ENCODE data around the gene ITGA5.

The ITGA5 gene

DNA sequence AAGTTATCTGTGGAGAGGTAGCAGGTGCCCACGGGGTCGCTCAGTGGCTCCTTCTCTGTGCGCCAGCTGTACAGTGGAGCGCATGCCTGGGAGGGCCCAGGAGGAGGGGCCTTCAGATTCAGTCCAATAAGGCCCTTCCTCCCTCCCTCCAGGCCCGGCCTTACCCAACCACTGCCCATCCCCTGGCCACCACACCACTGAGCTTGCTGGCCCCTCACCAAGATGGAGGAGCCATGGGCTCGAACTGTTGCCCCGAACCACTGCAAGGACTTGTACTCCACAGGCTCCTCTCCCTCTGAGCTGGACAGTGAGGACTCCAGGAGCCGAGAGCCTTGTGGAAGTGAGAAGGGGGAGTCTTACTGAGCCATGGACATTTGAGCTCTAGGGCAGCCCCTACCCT lies 9.8 kb downstream of the ITGA5 start:
- no peak for DNase-seq

DNA sequence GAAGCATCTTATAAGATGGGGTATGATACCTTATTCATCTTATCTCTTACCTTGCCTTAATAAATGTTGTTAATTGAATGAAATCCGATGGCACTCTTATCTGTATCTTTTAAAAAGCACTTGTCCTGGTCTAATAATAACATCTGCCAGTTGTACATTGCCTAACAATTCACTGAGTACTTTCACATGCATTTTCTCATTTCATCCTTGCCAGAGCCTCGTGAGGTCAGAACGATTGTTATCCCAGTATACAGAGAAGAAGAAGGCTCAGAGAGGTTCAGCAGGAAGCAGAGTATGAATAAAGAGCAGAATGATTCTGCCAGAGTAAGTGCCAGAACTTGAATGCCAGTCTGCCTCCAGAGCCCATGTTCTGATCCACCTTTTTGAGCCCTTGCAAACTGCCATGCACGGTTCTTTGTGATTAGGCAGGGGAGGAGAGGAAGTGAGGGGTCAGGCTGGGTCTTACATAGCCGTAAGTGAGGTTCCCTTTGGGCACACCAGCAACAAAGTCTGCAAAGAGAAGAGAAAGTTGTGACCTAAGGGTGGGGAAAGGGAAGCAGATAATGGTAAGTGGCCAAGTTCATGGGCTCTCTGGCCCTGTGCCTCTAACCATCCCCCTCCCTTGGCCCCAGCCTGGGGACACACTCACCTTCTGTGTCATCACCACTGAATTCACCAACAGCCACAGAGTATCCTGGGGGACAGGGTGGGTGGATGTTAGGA lies 11.7 kb downstream of the ITGA5 start:
- DNase-seq: no peak

DNA sequence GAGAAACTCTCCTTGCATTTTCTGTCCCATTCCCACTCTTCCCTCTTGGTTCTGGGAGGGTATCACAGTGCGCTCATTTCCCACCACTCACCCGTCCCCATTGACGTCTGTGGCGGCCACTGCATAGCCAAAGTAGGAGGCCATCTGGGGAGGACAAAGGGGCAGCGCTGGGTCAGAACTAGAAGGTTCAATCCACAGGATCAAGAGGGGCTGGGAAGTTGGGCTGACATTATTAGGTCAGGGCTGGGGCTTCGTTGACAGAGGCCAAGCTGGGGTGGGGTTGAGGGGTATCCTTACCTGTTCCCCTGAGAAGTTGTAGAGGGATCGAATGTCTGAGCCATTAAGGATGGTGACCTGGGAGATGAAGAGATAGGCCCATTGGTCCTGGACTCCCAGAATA lies 13.5 kb downstream of the ITGA5 start:
- no peak for DNase-seq

DNA sequence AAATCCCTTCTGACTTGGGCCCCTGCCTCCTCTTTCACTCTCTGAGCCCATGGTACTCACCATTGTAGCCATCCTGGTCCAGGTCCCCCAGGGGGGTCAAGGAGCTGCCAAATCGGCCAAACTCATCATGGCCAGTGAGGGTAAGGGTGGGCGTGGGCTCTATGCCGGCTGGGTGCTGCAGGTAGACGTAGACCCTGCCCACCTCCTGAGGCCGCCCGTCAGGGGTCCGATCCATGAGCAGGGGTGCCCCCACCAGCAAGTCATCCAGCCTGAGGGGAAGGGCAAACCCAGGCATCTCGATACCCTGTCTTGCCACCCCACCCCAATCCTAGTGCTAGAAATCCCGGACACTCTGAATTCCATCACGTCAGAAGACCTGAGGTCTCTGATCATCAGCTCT lies 14.0 kb downstream of the ITGA5 start:
- no peak for DNase-seq

DNA sequence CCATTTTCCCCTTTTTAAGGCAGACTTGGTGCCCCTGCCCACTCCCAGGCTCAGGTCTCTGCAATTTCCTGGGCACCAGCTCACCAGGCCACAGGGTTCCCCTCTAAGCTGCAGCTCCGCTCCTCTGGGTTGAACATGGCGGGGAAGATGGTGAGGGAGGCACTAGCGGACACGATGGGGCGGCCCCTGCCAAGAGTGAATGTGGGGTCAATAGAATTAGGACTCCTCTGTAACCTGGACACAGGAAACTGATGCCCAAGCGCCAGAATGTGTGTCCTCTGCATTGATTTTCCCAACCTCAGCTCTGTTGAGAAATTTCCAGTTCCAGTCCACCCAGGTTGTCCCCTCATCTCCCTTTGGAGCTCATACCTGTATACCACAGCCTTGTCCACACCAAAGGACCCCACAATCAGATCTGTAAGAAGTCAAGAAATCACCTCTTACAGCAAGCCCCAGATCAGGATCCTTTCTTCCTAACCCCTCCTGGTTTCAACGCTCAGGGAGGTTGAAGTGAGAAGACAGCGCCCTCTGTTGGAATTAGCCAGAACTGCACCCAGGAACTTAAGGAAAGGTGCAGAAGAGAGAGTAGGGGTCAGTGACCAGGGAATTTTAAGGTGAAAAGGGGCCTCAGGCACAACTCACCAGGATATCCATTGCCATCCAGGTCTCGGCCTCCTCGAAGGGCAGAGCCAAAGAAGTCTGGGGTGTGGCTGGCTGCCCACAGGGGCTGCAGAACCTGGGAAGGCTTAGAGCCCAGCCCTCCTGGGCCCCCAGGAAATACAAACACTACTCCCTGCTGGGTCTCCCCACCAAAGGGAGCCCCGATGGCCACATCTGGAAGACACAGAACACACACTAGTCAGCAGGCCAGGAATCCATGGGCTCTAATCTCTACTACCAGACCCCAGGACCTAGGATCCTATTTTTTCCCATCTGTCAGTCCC lies 14.7 kb downstream of the ITGA5 start:
- peak; percentile 59 for DNase-seq

DNA sequence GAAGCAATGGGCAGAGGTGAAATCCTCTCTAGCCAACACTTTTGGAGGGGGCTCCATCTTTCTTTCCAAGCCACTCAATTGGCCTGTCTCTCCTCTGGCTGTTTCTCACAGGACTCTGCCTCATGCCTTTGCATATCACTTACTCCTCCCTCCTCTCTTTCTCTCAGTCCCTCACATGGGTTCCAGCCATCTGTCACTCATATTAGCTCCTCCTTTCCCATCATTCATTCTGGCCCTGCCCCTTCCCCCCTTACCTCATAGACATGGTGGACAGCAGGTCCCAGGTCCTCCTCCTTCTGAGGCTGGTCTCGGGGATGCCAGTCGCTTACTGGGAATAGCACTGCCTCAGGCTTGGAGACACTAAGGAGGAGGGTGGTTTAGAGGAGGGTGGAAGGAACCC lies 17.9 kb downstream of the ITGA5 start:
- DNase-seq: no peak

- DNase-seq: peak; percentile 83
Observed at GRCh38 chr12:54398995-54399793, 19.9 kb downstream of the ITGA5 start.

DNA sequence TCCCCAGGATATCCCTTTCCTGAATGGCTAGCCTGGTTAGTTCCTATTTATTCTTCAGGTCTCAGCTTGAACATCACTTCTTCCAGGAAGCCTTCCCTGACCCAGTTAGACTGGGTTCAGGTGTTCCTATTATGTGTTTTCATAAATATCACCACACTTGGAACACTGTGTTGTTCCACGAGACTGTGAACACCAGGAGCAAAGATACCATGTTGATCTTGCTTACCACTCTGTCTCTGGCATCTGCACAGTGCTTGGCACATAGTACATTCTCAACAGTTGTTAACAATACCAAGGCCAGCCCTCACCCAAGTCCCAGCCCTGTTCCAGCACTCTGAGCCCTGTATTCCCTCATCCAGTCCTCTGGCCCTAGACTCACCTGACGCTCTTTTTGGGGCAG lies 20.8 kb downstream of the ITGA5 start:
- no peak for DNase-seq

DNA sequence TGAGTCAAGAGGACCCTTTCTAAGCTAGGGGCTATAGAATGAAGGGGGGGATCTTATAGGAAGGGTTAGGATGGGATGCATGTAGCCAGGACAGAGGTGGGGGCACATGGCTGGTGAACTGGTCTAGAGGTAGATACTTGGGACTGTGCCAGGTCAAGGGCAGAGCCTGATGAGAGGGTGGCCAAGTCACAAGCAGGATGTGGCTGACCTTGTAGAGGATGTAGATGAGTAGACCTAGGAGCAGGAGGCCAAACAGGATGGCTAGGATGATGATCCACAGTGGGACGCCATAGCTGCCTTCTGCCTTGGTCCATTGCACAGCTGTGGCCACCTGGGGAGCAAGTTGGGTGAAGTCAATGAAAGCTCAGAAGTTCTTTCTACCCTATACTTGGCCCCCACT lies 21.9 kb downstream of the ITGA5 start:
- DNase-seq: no peak

DNA sequence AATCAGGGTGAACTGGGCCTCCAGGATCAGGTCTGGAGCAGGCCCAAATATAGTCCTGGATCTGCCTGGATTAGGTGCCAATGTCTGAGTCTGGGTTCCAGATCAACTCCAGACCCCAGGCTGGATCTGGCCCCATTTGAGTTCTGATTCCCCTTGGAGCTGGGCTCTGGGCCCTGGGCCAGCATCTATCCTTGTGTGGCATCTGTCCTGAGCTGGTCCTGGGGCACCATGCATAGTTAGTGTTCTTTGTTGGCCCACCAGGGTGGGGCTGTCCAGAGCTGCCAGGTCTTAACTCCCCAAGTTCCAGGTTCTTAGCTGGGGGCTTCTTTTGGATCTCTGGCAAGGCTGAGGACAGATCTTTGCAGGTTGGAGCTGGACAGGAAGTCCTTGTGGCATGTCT lies 23.5 kb downstream of the ITGA5 start:
- DNase-seq: no peak

- DNase-seq: no peak
Observed at GRCh38 chr12:54394986-54395385, 24.1 kb downstream of the ITGA5 start.

GRCh38 chr12:54394281-54394719 lies 24.8 kb downstream of the ITGA5 start:
- peak; percentile 31 for DNase-seq

DNA sequence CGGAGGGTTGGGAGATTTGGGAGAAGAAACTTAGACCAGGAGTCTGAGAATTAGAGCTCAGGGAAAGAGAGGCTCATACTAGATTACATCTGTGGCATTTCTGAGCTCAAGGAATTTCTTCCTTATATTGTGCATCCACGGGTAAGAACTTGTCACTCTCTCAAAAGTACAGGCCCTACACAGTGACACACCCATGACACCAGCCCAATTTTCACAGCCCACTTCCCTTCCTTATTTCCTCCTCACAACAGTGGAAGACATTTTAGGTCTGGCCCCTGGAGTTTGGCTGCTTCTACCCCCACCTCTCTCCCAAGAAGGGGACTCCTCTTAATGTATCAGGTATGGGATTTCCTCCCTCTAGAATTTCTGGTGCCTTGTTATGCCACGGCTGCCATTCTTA lies 25.3 kb downstream of the ITGA5 start:
- DNase-seq: no peak

GRCh38 chr12:54393207-54393609 lies 25.9 kb downstream of the ITGA5 start:
- no peak for DNase-seq

DNA sequence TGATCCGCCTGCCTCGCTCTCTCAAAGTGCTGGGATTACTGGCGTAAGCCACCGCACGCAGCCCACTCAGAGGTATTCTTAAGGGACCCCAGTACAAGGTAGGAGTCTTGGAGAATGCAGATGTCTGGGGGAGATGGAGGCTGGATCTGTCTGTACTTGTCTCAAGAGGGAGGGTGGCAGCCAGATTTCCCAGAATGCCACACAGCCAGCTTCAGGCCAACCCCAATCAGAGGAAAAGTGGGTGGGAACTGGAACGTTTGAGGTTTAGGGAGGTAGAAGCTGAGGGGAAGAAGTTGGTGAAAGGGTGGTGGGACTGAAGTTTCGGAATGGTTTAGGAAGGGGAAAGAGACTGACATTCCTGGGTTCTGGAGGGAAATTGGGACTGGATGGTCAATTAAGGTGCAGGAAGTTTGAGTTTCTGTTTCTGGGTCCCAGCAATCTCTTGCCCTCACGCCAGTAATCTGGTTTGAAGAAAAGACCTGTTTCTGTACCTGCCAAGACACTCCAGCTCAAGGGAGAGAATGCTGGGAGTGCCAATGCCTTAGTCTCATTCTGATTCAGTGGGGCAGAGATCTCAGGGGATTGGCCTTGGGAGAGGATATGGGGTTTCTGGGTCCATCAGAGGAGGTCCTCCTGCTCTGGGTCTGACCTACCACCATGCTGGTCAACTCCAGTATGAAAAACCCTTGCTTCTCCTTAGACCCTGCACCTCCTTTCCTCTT lies 26.4 kb downstream of the ITGA5 start:
- DNase-seq: no peak

DNA sequence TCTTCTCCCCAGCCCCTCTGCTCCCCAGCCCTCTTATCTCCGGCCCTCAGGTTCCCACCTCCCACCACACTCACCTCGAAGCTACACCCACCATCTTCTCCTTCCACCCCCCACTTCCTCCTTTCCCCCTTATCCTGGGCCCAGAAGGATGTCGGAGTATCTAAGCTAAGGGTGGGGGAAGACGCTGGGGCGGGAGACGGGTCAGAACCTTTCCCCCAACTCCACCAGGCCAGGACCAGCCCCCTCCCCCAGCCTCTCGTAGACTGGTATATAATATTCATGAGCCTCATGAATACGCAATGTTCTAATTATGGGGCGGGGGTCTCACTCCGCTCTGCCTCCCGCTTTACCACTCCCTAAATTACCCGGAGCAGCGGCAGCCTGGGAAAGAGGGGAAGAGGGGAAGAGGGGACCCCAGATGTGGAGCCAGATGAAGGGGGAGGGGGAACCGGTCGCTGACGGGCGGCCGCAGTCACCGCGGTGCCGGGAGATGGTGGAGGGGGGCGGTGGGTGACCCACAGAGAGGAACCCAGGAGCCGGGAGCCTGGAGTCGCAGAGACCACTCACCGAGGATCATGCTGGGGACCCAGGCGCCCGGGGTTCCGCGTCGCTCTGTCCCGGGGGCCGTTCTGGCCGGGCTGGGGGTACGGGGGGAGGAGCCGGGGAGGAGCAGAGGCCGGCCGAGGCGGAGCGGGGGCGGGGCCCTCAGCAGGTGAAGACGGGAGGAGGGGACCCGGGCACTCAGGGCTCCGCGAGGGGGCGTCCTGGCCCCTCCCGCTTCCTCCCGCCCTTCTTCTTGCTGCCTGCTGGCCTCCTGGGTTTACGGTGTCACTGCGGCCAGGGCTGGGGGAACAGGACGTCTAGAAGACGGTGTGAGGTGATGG lies 28.2 kb downstream of the ITGA5 start:
- DNase-seq: peak; percentile 66

DNA sequence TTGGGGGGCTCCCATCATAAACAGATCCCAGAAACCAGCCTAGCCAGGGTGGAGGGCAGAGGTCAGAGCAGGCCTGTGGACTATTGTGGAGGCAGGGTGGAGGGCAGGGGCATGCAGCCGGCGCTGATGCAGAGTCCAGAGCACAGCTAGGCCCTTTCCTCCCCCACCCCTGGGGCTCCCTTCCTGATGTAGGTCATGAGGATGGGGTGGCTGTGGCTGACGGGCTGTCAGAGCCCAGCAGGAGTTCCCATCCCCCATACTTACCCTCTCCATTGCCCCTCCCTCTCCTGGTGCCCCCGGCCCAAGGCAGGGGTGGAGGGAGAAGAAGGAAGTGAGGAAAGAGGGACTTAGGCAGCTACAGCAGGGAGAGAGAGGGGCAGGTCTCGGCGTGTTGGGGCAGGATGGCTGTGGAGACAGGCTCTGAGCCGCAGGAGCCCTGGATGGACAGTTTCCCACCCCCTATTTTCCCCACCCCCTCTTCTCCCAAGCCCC lies 28.8 kb downstream of the ITGA5 start:
- no peak for DNase-seq

DNA sequence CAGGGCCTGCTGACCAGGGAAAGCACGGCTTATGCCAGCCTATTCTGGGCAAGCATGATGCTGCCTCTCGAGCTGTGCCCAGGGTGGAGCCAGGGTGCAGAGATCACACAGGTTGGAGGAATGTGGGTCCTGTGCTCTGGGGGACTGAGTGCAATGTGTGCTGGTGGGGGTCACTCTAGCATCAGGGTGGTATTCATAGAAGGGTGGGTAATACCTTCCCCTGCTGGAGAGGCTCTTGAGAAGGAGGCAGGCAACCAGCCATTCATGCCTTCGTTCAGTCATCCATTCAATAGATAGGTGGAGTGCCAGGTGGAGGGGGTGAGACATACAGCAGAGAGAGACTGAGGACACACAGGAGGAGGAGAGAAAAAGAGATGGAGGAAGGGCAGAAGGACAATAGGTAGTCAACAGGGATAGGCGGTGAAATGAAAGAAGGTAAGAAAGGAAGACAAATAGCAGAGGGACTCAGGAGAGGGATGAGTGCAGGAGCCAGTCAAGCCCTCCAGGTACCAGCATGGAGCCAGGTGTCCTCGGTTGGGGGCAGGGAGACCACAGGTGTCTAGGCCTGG lies 29.4 kb downstream of the ITGA5 start:
- no peak for DNase-seq

DNA sequence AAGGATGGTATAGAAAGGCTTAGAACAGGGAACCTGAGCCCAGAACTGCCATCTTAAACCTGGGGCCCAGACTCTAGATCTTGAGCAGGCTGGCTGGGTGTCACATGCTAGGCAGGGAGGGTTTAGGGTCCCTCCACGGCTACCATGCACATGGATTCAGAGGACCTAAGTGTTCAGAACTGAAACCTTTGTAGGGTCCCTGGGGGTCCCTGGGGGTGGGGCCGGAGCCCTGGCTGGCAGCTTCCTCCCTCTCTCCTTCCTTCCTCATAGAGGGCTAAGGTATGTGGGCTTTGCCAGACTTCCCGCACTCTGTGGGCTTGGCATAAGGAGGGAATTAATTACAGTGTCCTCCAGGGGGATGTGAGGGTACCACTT lies 29.9 kb downstream of the ITGA5 start:
- DNase-seq: no peak

DNA sequence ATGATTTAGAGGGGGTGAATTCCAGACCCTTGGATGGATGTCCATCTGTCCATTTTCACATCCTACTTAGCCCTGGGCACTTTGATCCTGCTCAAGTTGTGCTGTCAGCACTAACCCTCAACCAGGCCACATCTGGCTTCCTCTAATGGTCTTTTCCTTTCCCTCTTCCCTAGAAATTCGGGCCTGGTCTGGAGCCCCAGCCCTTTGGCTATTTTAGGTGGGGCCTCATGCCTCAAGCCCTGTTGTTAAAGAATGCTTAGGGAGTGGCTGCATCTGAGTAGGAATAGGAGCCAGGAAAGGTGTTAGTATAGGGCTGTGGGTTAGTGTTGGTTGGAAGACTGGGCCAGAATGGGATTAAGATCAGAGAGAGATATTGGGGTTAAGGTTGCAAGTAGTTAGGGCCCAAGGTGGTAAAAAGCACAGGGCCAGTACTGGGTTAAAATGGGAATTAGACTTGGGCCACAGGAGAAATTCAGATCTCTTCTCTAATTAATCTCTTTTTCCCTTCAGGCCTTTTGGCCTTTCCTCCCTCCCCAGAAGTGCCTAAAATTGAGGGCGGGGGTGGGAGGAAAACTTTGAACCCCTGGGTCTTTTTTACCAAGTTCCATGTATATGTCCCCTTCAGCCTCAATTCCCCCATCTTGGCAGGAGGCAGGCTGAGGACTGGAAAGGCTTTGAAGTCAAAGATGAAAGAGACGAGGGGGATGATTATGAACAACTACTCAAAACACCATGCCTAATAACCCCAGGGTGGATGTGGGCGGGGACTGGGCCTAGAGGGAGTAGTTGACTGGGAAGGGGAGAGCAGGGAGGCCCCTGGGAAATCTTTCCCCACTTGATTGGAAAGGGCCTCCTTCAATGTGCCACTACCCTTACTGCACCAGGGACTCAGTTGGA lies 30.6 kb downstream of the ITGA5 start:
- no peak for DNase-seq
